GM18498 (cell line): ENCODE data around the gene EDDM13.
"Not testable (repeated sequence)": the region's sequence is repeated elsewhere in the genome, so short reads cannot be mapped to it uniquely, and the experiment has no call there.

Source experiments
- ATAC-seq: cut with Tn5 transposase; IDR thresholded peaks from one replicate; pipeline ENCODE4 v1.9.1; 2021; ENCODE audit warnings: mild to moderate bottlenecking, moderate library complexity; ENCODE audit not compliant: unreplicated experiment

Gene EDDM13

DNA sequence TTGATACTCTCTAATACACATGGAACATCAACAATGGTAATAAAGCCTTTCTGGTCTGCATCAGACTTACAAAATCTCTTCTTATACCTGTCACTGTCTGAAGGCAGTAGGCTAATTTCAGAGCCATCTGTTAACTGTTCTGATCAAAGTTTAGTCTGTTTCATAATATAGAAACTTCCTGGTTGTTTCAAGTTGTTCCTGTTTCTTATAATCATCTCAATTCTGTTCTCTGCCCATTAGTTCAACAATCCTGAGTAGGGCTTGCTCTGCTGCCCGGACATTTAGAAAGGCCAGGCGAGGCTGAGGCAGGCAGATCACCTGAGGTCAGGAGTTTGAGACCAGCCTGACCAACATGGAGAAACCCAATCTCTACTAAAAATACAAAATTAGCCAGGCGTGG, 47.4 kb downstream of the EDDM13 start:
- ATAC-seq = no peak

DNA sequence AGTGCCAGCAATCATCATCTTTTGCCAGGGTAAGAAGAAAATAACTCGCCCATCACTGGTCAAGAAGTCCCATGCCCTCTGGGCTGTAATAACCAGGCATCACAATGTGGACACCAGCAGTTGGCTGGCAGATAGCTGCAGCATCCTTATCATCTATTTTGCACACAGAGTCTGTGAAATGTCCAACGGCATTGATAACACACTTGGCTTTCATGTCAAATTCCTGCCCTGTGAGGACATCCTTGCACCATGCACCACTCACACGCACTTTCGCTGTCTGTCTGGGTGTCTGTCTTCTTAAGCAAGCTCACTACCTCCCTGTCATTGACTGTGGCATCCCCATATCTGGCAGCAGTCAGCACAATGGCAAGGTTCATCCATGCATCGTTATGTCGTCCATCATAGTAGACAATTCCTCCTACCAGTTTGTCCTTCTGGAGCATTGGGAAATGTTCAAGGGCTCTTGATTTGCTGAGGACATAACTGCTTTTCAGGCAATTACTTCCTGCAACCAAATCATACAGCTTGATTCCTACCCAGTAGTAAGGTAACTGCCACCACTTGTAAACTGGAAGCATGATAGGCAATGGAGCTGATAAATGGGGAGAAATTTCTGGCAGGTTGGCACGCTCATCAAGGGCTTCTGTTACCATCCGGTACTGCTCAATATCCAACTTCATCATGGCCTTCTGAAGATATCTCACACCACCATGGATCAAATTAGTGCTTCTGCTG, 48.9 kb downstream of the EDDM13 start:
- ATAC-seq = no peak

DNA sequence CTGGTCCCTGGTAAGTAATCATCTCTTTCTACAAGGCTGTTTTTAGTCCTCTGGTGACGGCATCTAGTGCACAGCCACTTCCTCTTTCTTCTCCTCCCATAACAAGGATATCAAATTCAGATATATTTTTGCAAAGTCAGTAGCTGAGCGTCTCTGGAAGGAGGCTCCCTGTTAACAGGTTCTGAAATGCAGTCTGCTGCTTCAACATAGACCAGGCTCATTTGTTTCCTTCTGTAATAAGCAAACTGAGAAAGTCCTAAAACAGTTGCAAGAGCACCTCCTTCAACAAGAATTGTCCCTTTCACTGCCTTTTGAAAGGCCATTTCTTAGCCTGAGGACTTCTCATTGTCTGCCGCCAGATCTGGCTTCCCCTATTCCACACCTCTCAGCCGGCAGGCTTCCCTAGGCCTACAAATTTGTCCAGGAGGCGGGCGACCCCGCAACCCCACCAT, 49.5 kb downstream of the EDDM13 start:
- no peak for ATAC-seq

DNA sequence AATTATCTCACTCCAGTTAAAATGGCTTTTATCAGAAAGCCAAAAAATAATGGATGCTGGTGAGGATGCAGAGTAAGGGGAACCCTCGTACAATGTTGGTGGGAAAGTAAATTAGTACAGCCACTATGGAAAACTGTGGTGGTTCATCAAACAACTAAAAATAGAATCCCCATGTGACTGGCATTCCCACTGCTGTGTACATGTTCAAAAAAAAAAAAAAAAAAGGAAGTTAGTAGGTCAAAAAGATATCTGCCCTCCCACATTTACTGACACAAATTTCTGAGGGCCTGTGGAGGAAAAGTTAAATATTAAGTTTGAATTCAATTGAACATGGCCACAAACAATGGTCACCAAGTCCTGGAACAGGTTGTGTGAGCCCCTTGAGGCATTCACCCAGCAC, 51.9 kb downstream of the EDDM13 start:
- no peak for ATAC-seq

DNA sequence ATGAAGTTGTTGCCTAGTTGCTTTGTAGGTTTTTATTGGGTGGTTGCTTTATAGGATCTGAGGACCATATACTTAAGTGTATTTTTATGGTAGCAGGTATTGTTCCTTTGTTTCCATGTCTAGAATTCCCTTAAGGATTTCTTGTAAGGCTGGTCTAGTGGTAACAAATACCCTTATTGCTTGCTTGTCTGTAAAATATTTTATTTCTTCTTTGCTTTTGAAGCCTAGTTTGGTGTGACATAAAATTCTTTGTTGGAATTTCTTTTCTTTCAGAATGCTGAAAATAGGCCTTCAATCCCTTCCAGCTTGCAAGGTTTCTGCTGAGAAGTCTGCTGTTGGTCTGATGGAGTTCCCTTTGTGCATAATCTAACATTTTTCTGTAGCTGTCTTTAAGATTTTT, 60.1 kb downstream of the EDDM13 start:
- no peak for ATAC-seq

DNA sequence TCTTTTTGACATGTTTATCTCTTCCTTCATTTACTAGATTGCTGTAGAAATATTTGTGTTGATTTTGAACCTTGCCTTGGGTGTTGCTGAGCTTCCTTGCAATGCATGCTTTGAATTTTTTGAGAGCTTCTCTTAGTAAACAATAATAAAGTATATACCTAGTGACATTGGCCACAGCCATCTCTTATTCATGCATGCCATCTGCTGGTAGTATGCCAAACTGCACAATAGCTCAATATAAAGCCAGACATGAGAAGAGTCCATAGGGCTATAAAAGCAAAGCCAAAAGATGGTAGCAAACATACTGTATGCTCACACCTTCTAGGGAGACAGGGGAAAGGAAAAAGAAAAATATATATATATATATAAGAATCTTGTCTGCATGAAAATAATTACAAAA, 61.0 kb downstream of the EDDM13 start:
- no peak for ATAC-seq

DNA sequence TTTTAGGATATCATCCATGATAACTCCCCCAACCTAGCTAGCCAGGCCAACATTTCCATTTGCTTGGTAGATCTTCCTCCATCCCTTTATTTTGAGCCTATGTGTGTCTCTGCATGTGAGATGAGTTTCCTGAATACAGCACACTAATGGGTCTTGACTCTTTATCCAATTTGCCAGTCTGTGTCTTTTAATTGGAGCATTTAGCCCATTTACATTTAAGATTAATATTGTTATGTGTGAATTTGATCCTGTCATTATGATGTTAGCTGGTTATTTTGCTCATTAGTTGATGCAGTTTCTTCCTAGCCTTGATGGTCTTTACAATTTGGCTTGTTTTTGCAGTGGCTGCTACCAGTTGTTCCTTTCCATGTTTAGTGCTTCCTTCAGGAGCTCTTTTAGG, 62.8 kb downstream of the EDDM13 start:
- not testable (repeated sequence) for ATAC-seq

DNA sequence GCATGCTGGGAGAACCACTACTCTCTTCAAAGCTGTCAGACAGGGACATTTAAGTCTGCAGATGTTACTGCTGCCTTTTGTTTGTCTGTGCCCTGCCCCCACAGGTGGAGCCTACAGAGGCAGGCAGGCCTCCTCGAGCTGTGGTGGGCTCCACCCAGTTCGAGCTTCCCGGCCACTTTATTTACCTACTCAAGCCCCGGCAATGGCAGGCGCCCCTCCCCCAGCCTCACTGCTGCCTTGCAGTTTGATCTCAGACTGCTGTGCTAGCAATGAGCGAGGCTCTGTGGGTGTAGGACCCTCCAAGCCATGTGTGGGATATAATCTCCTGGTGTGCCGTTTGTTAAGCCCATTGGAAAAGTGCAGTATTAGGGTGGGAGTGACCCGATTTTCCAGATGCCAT, 64.5 kb downstream of the EDDM13 start:
- not testable (repeated sequence) for ATAC-seq

DNA sequence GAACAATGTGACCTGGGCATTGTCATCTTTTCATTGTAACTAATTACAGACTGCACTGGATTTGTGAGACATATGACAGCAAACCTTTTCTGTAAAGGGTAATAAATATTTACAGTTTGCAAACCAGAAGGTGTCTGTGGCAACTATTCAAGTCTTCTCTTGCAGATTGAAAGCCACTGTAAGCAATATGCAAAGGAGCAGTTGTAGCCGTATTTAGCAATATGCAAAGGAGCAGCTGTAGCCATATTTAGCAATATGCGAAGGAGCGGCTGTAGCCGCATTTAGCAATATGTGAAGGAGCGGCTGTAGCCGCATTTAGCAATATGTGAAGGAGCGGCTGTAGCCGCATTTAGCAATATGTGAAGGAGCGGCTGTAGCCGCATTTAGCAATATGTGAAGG, 66.5 kb downstream of the EDDM13 start:
- not testable (repeated sequence) for ATAC-seq

DNA sequence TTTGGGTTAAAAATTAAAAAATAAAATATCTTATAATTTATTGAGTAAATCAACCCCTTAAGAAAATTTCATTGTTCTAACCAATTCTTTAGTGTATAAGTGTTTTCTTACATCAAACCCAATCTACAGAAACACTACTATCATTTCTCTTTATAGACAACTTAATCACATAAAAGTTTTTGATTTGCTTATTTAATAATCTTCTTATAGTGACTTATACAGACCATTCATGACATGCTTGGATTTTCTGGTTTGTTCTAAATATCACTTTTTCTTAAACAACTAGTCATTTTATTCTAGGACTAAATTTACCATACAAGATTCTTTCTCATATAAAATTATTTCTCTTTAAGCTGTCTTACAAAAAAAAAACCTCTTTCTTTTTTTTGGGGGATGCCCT, 69.4 kb downstream of the EDDM13 start:
- no peak for ATAC-seq

DNA sequence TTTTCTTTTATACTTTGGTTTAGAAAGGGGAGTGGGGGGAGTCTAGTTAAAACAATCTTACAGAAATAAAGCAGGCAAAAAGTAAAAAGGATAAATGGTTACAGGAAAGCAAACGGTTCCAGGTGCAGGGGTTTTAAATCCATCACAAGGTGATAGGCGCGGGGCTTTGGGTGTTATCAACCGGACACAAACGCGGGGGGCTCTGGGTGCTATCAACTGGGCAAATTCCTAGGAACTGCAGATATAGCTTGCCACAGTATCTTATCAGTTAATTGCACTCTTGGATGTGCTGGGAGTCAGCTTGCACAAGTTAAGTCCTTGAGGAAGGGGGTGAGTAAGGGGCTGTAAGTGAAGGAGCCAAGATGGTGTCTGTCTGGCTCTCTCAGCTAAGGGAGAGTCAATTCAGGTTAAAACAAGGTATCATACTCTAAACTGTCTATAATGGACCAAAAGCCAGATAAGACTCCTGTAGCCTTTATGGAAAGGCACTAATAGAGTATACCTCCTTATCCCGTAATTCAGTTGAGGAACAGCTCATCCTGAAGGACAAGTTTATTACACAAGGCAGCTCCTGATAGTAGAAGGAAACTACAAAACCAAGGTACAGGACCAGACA, 74.7 kb downstream of the EDDM13 start:
- ATAC-seq = no peak

DNA sequence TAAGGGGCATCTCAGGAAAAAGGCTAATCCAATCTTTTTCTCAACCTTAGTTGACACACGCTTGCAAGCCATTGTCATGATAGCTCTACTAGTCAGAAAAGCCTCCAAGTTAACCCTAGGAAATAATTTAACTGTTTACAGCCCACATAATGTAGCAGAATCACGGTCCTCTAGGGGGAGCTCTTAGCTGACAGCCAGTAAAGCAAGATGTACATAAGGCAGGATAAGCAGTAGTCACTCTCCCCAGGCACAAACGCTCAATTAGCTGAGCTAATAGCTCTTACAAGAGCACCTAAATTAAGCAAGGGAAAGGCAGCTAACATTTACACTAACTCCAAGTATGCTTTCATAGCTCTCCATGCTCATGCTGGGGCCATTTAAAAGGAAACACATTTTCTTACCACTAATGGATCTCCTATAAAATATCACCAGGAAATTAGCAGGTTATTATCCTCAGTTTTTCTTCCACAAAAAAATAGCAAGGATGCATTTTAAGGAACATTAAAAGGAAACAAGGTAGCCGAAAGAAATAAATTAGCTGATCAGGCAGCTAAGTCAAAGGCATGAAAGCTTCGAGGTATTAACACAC, 75.8 kb downstream of the EDDM13 start:
- ATAC-seq = no peak

DNA sequence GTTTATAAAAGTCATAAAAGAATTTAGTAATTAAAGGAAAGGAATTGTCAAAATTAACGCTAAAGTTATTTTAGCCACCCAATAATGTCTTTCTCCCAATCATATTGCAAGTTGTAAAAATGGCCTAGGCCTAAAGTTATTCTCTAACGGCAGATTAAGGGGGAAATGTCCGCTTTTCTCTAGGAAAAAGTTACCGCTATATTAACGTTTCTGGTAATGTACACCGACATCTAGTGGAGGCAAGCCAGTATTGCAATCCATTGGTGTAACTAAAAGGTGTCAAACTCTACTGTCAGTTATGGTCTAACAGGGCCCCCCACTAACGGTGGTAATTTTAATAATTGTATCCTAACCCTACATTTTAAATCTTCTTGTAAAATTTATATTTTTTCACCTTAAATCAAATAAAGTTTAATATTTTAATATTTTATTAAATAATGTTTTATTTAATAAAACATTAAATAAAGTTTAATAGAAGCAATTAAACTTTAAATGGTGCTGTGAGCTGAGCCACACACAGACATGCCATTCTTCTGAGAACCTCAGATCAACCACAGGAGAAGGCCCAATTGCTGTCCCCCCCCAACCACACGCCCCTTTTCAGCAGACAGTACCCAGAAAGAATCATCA, 78.0 kb downstream of the EDDM13 start:
- ATAC-seq = no peak

DNA sequence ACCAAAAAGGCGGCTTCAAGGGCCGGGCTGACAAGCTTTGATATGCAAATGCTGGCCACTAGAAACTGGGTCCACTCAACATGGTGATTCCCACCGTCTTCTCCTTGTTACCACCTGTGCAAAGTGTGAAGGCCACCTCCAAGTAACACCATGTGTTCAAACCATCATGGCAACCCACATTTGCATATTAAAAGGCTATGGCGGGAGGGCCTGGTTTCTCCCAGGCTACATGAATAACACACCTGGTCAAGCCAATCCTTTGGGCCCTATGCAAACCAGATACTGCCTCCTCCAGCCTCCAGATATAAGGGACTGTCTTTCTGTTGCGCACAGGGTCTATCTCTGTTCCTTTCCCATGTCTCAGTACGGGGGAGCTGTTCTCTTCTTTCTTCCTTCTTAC, 78.7 kb downstream of the EDDM13 start:
- ATAC-seq = no peak

DNA sequence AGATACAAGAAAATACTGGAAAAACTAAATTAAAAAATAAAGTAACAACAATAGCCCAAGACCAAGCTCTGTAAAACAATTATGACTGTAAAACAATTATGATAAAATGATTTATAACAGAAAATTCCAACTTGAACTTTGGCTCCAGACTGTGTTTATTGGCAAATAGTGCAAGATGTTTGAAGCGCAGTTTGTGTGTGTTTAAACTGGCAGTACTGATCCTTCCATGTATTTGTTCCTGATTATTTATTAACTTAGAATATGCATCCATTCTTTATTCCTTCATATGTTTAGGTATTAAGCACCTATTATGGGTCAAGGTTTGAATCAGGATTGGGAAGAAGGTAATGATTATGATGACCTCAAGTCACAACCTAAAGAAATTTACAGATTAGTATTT, 83.0 kb downstream of the EDDM13 start:
- ATAC-seq = no peak

DNA sequence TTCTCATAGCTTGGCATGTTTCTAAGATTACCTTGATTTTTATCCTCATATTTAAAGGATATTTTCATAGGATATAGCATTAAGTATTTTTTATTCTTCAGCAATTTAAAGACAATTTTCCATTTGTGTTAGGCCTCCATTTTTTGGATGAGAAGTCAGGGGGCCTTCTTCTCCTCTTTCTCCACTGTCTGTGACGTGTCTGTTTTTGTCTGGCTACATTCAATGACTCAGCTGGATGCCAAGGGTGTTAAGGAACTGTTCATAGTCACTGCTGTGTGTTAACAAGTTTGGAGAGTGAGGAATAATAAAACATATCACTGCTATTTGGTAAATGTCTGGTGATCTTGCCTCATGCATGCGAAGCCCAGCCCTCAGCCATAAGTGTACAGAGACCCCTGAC, 84.4 kb downstream of the EDDM13 start:
- no peak for ATAC-seq
